OCI-LY1 (cell line): ENCODE measurements around the gene TADA3.

Experiments used
- H2AFZ ChIP-seq: fragments of 200-600 bp; sonication (generic), shearing (Covaris generic); 2 replicates; pipeline ENCODE4 v1.6.0; 2014; ENCODE audit warnings: antibody characterized with exemption, mild to moderate bottlenecking, low read length
- H3F3A ChIP-seq: fragments of 200-600 bp; sonication (generic), shearing (Covaris generic); 2 replicates; pipeline ENCODE4 v1.6.0; 2014; ENCODE audit warnings: mild to moderate bottlenecking, antibody characterized with exemption, low read length, moderate library complexity; ENCODE audit not compliant: insufficient read depth
- H3K27ac ChIP-seq: fragments of 200-600 bp; sonication (generic); 2 replicates; pipeline ENCODE4 v1.5.1; 2014; ENCODE audit warnings: low read length, mixed run types, mild to moderate bottlenecking, low read depth; ENCODE audit not compliant: poor library complexity, severe bottlenecking
- H3K27me3 ChIP-seq: fragments of 200-600 bp; sonication (generic); 2 replicates; pipeline ENCODE4 v1.6.0; 2014; ENCODE audit warnings: antibody characterized with exemption, mild to moderate bottlenecking, low read length, moderate library complexity; ENCODE audit not compliant: insufficient read depth
- H3K36me3 ChIP-seq: fragments of 200-600 bp; sonication (generic); 2 replicates; pipeline ENCODE4 v1.6.1; 2014; ENCODE audit warnings: mild to moderate bottlenecking, antibody characterized with exemption, low read length, moderate library complexity, mixed read lengths; ENCODE audit not compliant: insufficient read depth
- H3K4me1 ChIP-seq: fragments of 200-600 bp; sonication (generic); 2 replicates; pipeline ENCODE4 v1.5.1; 2014; ENCODE audit warnings: mild to moderate bottlenecking, low read length, moderate library complexity; ENCODE audit not compliant: insufficient read depth, severe bottlenecking
- H3K4me2 ChIP-seq: fragments of 200-600 bp; sonication (generic), shearing (Covaris generic); 2 replicates; pipeline ENCODE4 v1.6.1; 2014; ENCODE audit warnings: low read length
- H3K4me3 ChIP-seq: fragments of 200-600 bp; sonication (generic); 2 replicates; pipeline ENCODE4 v1.5.1; 2014; ENCODE audit warnings: low read length, low read depth, mild to moderate bottlenecking, mixed read lengths; ENCODE audit not compliant: poor library complexity, severe bottlenecking
- H3K79me2 ChIP-seq: fragments of 200-600 bp; shearing (Covaris generic); 2 replicates; pipeline ENCODE4 v1.6.1; 2016; ENCODE audit warnings: mixed run types, low read length, mixed read lengths; ENCODE audit not compliant: insufficient read depth
- H3K9ac ChIP-seq: fragments of 200-600 bp; sonication (generic), shearing (Covaris generic); 2 replicates; pipeline ENCODE4 v1.6.1; 2014; ENCODE audit warnings: mild to moderate bottlenecking, low read length, mixed read lengths
- H3K9me2 ChIP-seq: fragments of 200-600 bp; sonication (generic), shearing (Covaris generic); 2 replicates; pipeline ENCODE4 v1.6.1; 2014; ENCODE audit warnings: low read depth, mild to moderate bottlenecking, low read length, mixed read lengths
- H3K9me3 ChIP-seq: fragments of 200-600 bp; shearing (Covaris generic); 2 replicates; pipeline ENCODE4 v1.6.1; 2014; ENCODE audit warnings: low read length, mixed read lengths
- H4K20me1 ChIP-seq: fragments of 200-600 bp; sonication (generic), shearing (Covaris generic); 2 replicates; pipeline ENCODE4 v1.6.0; 2016; ENCODE audit warnings: mild to moderate bottlenecking, low read length; ENCODE audit not compliant: insufficient read depth
- CTCF ChIP-seq: fragments of 200-600 bp; sonication (generic), shearing (Covaris generic); IDR thresholded peaks from 2 replicates; pipeline ENCODE4 v1.5.1; 2017; ENCODE audit warnings: mild to moderate bottlenecking, antibody characterized with exemption, low read length, moderate library complexity, mixed read lengths
- EZH2 ChIP-seq: fragments of 200-600 bp; sonication (generic), shearing (Covaris generic); IDR thresholded peaks from 2 replicates; pipeline ENCODE4 v1.8.0; 2017; ENCODE audit warnings: borderline replicate concordance, mixed run types, mild to moderate bottlenecking, antibody characterized with exemption, low read length, moderate library complexity, mixed read lengths

The TADA3 gene

DNA sequence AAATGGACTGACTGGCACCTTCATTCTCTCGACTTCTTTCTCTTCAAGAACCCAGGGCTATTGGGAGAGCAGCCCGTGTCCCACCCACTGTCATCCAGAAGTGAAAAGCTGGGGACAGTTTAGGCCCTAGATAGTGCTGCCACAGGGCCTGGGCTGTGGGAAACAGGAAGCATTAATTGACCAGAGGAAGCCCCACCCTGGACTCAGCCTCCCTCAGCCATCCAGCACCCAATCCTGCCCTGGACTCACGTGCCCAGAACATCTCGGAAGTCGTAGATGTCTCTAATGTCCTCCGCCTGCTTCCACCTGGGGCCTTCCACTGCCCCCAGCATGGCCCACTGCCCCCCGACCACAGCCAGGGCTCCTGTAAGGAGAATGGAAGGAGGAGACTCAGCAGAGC, 24.9 kb downstream of the TADA3 start:
- Histone ChIP-seq H3K4me3 (no peak overlapping the region), H4K20me1 (no peaks in the 10 kb centered on the region), H3K9me3 (no peaks in the 10 kb centered on the region), H3K4me2 (no peak overlapping the region), H3K9me2 (no peaks in the 10 kb centered on the region), H2AFZ (no peak overlapping the region), H3K27me3 (no peaks in the 10 kb centered on the region), H3K9ac (no peak overlapping the region), H3K4me1 (peaks cover 8% of the 10 kb centered on the region), H3K27ac (no peak overlapping the region), H3F3A (0 out of 2 replicates have a peak, but pooled peaks cover 3% of the 10 kb centered on the region), H3K79me2 (no peaks in the 10 kb centered on the region), H3K36me3 (no peaks in the 10 kb centered on the region)
- TF ChIP-seq CTCF (no peak), EZH2 (no peak)

DNA sequence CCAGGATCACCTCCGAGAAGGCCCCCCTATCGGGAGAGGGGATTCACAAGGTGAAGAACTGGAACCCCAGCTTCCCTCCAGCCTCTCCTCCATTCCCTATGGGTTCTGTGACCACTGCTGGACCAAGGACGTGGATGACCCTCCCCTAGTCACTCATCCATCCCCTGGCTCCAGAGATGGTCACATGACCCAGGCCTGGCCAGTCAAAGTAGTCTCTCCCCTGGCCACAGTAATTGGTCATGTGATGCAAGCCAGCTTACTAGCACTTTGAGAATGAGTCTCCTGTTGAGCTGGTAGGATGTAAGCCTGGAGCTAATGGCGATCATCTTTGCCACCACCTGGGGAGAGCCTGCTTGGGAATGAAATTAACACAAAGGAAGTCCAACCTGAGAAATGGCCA, 26.4 kb downstream of the TADA3 start:
- Histone ChIP-seq H2AFZ (no peak overlapping the region), H3K4me3 (no peak overlapping the region), H3K9me3 (no peaks in the 10 kb centered on the region), H3K79me2 (no peaks in the 10 kb centered on the region), H3F3A (0 out of 2 replicates have a peak, but pooled peaks cover 6% of the 10 kb centered on the region), H3K27me3 (no peaks in the 10 kb centered on the region), H3K9ac (no peak overlapping the region), H3K4me1 (peaks cover 8% of the 10 kb centered on the region), H3K36me3 (0 out of 2 replicates have a peak, but pooled peaks cover 3% of the 10 kb centered on the region), H3K27ac (no peak overlapping the region), H3K9me2 (no peaks in the 10 kb centered on the region), H4K20me1 (no peaks in the 10 kb centered on the region), H3K4me2 (no peak overlapping the region)
- TF ChIP-seq EZH2 (no peak), CTCF (no peak)

DNA sequence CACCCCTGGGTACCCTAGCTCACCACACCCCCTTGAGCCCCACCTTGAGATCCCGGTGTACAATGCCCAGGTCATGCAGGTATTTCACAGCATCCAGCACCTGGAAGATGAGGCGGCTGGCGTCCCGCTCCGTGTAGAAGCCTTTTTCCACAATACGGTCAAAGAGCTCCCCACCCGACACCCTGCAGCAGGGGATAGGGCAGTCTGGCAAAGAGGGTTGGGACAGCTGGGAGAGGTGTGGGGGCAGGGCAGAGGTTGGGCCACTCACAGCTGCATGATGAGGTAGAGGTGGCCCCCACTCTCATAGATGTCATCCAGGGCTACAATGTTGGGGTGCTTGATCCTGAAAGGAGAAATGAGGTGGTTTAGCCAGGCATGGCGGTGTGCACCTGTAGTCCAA, 29.4 kb downstream of the TADA3 start:
- Histone ChIP-seq H3K9ac (no peak overlapping the region), H3K79me2 (no peaks in the 10 kb centered on the region), H3K4me3 (no peak overlapping the region), H3K36me3 (peaks cover 27% of the 10 kb centered on the region), H3K9me2 (no peaks in the 10 kb centered on the region), H4K20me1 (no peaks in the 10 kb centered on the region), H3K27me3 (no peaks in the 10 kb centered on the region), H3K4me1 (no peaks in the 10 kb centered on the region), H3K9me3 (no peaks in the 10 kb centered on the region), H3K27ac (no peak overlapping the region), H3F3A (0 out of 2 replicates have a peak, but pooled peaks cover 6% of the 10 kb centered on the region), H3K4me2 (no peak overlapping the region), H2AFZ (no peak overlapping the region)
- TF ChIP-seq EZH2 (no peak), CTCF (no peak)
